Neural cell (in vitro differentiated cells): Measurements from ENCODE around the gene ANKRD13B.

ENCODE experiments used
- CTCF ChIP-seq: fragments of 450-650 bp; IDR thresholded peaks from 2 replicates; pipeline ENCODE4 v1.5.1; 2014; ENCODE audit warnings: antibody characterized with exemption, mild to moderate bottlenecking, moderate library complexity; ENCODE audit not compliant: poor library complexity, severe bottlenecking
- RAD21 ChIP-seq: fragments of 450-650 bp; conservative IDR thresholded peaks from 2 replicates; pipeline ENCODE4 v1.6.1; 2014; ENCODE audit warnings: antibody characterized with exemption, mild to moderate bottlenecking, moderate library complexity

- TF ChIP-seq RAD21 (no peak), CTCF (peak; percentile 29)
Measured at GRCh38 chr17:29589524-29590410, 3.2 kb upstream of the ANKRD13B start, which contains the start of gene GIT1.
